AG04449 (cell line): Measurements from ENCODE around the gene MGAT4A.

Experiments used
- CTCF ChIA-PET: fragments of 350-600 bp; formaldehyde crosslinking; extraction: SDS; loops from one replicate; lab custom pipeline; 2021; ENCODE audit warnings: antibody characterized with exemption; lab: Yijun Ruan, JAX
- POLR2A ChIA-PET: fragments of 400-600, 350-600 bp; formaldehyde crosslinking; extraction: SDS; loops from one replicate; lab custom pipeline; 2020; ENCODE audit warnings: antibody characterized with exemption, inconsistent platforms; lab: Yijun Ruan, JAX
- DNase-seq: peaks from one replicate; pipeline ENCODE4 v3.0.0-alpha.2; 2010; ENCODE audit warnings: low read depth, low spot score
- H3K4me3 ChIP-seq: 2 replicates; pipeline ENCODE4 v1.5.1; 2011; ENCODE audit warnings: low read depth, mild to moderate bottlenecking, control low read depth, low read length
- TF ChIP-seq, protein P1 (sequence below): IDR thresholded peaks from one replicate; pipeline ENCODE4 v1.5.1; 2011; ENCODE audit warnings: mild to moderate bottlenecking, moderate library complexity, low read length, control low read depth, inconsistent platforms; ENCODE audit not compliant: insufficient read depth; ENCODE audit errors: missing control alignments

Gene MGAT4A

DNA sequence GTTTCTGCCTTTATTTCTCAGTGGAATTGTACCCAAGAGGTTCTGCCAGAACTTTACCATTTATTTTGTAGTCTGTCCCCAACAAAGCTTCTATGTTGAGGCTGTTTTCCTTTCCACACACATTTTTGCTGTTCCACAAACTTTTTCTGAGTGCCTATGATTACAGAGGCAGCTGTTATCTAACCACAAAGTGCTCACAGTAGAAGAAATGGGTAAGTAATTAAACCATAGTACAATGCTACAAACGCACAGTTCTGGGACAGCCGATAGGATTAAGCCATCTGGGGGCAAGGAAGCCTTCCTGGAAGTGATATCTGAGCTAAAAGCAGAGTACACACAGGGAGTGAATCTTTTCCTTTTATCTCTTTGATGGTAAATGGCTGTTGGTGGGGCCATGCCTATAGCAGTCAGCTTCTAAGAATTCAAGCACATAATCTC lies 3.9 kb upstream of the MGAT4A start:
- POLR2A ChIA-PET = no interaction called here
- no peak for DNase-seq
- TF ChIP-seq, protein P1, sequence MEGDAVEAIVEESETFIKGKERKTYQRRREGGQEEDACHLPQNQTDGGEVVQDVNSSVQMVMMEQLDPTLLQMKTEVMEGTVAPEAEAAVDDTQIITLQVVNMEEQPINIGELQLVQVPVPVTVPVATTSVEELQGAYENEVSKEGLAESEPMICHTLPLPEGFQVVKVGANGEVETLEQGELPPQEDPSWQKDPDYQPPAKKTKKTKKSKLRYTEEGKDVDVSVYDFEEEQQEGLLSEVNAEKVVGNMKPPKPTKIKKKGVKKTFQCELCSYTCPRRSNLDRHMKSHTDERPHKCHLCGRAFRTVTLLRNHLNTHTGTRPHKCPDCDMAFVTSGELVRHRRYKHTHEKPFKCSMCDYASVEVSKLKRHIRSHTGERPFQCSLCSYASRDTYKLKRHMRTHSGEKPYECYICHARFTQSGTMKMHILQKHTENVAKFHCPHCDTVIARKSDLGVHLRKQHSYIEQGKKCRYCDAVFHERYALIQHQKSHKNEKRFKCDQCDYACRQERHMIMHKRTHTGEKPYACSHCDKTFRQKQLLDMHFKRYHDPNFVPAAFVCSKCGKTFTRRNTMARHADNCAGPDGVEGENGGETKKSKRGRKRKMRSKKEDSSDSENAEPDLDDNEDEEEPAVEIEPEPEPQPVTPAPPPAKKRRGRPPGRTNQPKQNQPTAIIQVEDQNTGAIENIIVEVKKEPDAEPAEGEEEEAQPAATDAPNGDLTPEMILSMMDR = no peak
- no peak overlapping the region for H3K4me3 ChIP-seq
- CTCF ChIA-PET = no interaction called here

DNA sequence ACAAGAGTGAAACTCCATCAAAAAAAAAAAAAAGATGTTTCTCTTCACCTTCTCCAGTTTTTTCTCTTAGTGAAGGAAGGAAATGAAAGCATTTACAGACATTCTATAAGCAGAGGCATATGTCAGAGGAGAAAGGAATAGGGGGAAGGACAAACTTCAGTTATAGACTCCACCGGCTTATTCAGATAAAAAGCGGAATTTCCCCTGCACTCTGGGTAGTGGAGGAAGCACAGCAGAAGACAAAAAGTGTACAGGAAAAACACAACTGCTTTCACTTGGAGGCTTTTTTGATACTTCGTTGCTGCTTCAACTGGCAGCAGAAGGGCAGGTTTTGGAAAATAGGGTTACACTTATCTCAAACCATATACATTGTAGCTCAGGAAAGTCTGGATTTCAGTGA lies 3.2 kb upstream of the MGAT4A start:
- TF ChIP-seq, protein P1 = no peak
- DNase-seq = no peak
- ChIA-PET POLR2A (no interaction called here), CTCF (no interaction called here)
- H3K4me3 ChIP-seq = no peak overlapping the region

DNA sequence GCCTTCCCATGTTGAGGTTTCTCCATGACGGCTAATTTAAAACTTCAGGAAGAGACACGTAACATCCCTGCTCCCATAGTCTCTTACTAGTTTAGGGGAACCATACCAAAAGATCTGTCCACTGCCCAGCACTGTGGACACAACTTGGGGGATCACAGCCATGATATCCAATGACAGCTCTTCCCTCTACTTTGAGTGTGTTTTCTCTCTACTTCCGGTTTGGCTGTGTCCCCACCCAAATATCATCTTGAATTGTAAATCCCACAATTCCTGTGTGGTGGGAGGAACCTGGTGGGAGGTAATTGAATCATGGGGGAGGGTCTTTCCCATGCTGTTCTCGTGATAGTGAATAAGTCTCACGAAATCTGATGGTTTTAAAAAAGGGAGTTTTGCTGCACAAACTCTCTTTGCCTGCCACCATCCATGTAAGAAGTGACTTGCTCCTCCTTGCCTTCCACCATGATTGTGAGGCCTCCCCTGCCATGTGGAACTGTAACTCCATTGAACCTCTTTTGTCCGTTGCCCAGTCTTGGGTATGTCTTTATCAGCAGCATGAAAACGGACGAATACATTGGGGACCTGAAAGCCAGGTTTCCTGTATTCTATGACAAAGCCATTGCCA lies 1.6 kb upstream of the MGAT4A start:
- DNase-seq = no peak
- CTCF ChIA-PET = no interaction called here
- H3K4me3 ChIP-seq = no peak overlapping the region
- TF ChIP-seq, protein P1 = no peak
- POLR2A ChIA-PET = no interaction called here

DNA sequence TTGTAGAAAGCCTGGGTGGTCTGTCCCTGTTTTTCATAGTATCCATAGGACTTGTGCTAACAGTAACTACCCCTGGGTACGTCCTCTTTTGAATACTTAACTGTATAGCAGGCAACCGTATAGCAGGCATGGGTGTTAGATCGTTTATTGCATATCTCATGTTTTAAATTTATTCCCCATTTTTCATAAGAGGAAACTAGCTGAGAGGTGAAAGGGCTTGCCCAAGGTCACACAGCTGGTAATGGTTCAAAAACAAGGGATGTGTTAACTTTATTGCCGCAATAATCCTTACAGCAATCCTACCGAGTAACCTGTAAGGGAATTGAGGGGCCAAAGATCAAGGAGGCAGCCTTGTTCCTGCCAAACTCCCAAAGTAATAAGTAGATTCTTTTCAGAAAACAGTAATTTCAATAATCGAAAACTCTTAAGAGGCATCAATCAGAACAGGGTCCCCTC lies 990 bp upstream of the MGAT4A start:
- ChIA-PET POLR2A (no interaction called here), CTCF (no interaction called here)
- no peak overlapping the region; the same call in 1 of the 2 replicates for H3K4me3 ChIP-seq
- TF ChIP-seq, protein P1 = no peak
- DNase-seq = no peak

DNA sequence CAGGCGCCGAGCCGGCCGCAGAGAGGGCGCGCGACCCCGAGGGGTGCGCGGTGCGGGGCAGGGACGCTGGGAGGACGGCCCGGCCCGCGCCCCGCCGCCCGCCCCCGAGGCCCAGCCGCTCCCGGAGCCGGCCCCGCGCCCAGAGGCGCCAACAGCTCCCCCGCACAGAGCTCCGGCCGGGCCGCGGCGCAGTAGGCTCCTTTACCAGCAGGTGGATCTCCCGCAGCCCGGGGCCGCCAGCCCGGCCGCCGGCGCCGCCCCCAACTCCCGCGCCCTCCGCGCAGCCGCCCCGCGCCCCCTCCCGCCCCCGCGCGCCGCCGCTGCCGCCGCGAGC lies 258 bp downstream of the MGAT4A start:
- TF ChIP-seq, protein P1 = no peak
- no peak for DNase-seq
- CTCF ChIA-PET = interaction anchor here (1.3 kb wide), 1 partner anchor 335 kb away, joined by 4 read pairs; no protein-coding TSS in a partner anchor
- POLR2A ChIA-PET = no interaction called here
- H3K4me3 ChIP-seq = peak overlapping the region; percentile 8; the same call in 1 of the 2 replicates

DNA sequence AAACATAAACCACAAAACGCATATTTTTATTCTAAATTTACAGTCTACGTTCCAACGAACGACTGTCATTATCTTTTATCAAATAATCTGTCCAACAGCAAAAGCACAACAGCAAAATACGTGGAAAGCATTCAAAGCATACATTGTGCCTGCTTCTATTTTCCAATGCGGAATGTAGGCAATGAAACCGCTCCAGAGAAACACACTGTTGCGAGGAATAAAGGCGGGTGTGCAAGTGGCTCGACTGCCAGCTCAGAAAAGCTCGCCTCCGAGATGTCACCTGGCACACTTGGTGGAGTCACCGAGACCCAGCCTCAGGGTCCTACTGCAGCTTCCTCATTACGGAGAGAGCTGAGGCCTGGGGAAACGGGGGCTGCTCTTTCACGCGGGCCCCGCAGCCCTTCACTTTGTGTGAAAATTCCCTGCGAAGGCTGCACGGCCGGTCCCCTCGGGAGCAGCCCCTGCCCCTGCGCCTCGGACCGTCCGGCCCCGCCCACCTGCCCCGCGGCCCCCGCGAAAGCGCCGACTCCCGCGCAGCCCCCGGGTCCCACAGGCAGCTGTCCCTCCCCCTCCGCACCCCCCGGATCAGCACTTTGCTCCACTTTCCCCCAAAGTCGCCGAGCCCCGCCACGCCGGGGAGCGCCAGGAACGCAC lies 752 bp downstream of the MGAT4A start:
- no peak for DNase-seq
- POLR2A ChIA-PET = no interaction called here
- CTCF ChIA-PET = interaction anchor here (1.3 kb wide), 1 partner anchor 336 kb away, joined by 4 read pairs; no protein-coding TSS in a partner anchor
- TF ChIP-seq, protein P1 = no peak
- peak overlapping the region; percentile 3; the same call in 1 of the 2 replicates for H3K4me3 ChIP-seq
